Measurements from ENCODE around the gene KANK4.
A peak's percentile ranks its signal among the peaks of the same experiment; 100 is the strongest.

Gene KANK4

DNA sequence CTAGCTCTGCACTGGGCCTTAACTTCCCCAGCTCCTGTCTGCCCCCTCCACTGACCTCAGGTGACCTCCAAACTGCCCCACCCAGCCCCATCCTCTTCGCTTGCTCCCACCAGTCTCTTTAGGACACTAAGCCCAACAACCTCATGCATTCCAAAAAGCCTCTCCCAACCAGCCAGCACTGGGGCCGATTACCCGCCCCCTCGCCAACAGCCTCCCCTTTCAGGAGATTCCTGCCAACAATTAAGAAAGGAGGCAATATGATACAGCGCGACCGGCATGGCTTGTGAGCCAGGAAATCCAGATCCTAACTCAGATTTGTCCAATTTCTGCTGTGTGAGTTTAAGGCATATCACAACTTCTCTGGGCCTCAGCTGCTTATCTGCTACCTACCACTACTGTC lies 14.7 kb downstream of the KANK4 start:
- DNase-seq, result no peak

- DNase-seq, result no peak
Observed at GRCh38 chr1:62301726-62302390, 17.4 kb downstream of the KANK4 start.

GRCh38 chr1:62299426-62300200 lies 19.6 kb downstream of the KANK4 start:
- DNase-seq, result no peak

DNA sequence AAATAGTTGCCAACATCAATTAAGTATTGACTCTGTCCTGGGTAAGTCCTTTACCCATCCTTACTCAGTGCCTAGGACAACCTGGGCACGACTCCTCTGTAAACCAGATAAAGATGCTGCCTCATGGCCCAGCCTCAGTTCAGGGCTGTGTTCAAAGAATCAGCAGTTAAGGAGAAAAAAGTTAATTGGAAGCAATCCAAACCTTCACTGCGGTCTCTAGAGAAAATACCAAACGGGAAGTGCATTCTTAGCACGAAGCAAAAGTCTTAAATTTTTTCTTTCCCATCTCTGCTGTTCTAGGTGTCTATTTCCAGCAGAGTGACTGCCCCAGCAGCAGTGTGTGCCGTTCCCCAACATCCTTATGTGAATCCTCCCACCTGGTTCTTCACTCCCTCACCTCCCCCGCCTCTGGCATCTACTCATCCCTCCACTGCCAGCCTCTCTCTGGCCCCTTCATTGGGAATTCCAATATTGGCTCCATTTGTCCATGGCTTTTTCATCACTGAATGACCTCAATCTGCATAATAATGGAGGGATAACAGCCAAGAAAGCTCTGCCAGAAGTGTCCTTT lies 23.2 kb downstream of the KANK4 start:
- DNase-seq, result peak; percentile 20

GRCh38 chr1:62294261-62294660 lies 25.0 kb downstream of the KANK4 start:
- no peak for DNase-seq

DNA sequence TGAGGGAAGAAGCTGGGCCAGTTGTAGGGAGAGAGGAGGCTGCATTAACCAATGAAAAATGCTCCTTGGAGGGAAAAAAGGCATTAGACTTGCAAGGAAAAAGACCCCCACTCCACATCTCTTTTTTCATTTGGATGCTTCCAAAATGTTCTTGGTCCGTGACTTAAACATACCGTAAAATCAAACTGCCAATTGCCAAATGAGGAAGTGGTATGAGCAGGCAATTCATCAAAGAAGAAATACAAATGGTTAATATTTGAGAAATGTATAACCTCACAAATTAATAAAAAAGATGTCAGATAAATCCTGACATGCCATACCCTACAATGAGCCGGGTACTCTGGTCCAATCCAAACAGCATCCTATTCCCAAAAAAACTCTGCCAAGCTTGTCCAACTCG lies 30.6 kb downstream of the KANK4 start:
- DNase-seq, result no peak

- DNase-seq, result no peak
Observed at GRCh38 chr1:62288224-62288623, 31.0 kb downstream of the KANK4 start.

DNA sequence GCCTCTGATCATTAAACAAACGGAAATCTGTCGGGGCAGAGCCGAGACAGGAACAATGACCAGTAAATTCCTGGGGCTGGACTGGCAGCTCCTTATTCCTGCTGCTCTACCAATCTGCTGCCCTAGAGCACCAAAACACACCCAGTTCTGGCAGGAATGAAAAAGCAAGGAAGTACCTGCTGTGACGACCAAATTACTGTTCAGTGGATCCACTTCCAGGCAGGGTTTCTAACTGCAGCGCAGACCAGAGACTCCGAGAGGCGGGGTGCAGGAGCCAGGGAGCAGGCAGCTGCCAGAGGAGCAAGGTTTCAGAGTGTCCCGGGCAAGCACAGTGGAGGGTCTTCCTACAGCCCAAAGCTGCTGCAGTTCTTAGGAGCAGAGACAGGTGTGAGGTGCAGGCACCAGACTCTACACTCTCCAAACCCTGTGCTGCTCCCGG lies 32.4 kb downstream of the KANK4 start:
- no peak for DNase-seq

DNA sequence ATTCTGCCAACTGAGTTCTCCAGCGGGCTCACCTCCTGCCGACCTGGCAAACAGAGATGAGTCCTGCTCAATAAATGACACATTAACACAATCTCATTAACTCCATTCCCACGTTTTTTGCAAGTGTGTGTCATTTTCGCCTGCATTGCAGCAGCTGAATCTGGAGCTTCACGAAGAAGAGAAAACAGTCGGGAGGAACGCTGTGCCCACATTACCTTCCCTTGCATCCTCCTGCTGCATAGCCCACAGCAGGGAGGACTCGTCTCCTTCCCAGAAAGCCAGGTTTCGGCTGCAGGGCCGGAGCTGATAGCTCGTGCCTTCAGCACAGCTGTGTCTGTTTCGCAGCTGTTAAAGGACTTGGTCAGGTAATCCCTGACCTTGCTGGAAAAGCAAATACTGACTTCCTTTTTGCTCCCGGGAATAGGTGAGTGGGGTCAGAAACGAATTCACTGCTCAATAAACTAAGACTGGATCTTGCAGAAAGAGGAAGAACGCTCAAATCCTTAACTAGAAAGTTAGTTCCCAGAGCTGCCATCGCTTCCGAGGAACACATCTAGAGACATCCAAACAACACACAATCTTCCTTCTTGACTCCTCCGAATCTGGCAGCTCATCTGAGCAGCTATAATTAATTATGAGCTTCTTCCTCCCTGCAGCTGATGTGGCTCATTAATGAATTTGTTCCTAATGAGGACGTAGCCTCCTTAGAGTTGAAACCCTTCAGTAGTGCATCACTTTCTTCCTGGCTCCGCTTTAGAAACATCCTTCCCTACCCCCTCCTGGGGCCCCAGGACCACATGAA lies 33.0 kb downstream of the KANK4 start:
- DNase-seq, result no peak

GRCh38 chr1:62285440-62285839 lies 33.8 kb downstream of the KANK4 start:
- DNase-seq, result no peak

DNA sequence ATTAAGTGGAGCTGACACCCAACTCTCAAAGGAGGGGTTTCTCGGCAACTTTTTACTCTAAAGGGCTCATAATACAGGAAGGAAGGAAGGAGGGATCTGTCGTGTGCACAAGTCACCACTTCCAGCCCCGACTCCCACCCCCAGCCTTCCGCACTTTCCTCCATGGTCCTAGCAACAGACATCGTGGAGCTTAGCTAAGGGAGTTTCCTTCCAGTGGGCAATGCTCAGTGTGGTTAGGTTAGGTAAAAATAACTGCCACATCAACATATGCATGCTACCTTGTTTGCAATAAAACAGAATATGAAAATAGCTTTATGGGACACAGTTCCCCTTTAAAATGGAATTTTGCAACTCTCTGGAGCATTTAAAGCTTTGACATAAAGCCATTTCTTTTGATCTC lies 35.2 kb downstream of the KANK4 start:
- DNase-seq, result no peak

DNA sequence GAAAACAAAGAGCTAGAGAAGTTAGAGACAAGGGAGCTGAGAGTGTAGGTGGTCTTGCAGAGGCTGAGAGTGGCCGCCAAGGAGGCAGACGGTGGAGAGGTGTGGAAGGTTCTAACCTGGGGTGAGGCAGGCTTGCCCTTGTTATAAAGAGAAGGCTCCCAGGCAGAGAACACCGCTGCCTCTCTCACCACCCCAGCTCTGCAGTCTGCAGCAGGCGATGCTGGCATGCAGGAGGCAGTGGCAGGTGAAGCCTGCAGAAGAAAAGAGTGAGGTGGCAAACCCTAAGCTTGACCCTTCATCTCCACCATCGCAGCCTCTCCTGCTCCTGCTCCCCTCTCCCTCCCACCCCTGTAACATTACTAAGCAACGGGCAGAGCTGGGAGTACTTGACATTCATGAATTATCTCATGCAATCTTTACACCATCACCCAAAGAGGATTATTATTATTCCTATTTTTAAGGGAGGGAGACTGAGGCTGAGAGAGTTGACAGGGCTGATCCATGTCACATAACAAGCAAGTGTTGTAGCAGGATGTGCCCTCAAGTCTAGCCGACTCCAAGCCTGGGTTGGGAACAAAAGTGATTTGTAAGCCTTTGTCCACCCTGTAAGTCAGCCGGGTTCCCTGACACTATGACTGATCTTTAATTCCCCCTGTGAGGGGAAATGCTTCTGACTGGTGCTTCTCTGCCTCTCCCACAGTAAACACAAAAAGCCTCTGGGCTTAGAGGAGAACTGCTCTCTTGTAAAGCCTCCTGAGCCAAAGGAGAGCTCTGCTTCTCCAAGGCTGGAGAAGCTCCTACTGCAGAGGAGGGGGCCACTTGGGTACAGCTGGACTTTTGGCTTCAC lies 36.1 kb downstream of the KANK4 start:
- DNase-seq, result no peak

GRCh38 chr1:62281922-62282555 lies 37.2 kb downstream of the KANK4 start:
- no peak for DNase-seq

GRCh38 chr1:62280960-62281465 lies 38.2 kb downstream of the KANK4 start:
- DNase-seq, result no peak

DNA sequence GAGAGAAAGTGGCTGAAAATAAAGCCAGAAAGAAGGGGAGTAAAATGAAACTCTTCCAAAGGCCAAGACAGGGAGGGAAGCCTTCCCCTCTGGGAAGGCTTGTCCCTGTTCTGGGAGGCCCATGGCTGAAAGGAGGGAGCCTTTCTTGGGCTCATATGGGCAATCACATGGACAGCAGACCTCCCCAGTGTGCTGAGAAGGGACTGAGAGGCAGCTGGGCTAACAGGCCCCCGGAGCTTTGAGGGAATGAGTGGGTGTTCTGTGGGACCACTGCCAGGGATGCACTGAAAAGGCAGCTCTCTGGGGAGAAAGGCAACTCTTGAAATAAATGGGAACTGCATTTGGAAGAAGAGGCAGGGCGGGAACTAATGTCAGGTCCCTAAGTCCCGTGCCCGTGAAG lies 39.1 kb downstream of the KANK4 start:
- DNase-seq, result no peak

GRCh38 chr1:62276791-62277190 lies 42.4 kb downstream of the KANK4 start:
- no peak for DNase-seq

- no peak for DNase-seq
Observed at GRCh38 chr1:62274496-62275485, 44.4 kb downstream of the KANK4 start.

DNA sequence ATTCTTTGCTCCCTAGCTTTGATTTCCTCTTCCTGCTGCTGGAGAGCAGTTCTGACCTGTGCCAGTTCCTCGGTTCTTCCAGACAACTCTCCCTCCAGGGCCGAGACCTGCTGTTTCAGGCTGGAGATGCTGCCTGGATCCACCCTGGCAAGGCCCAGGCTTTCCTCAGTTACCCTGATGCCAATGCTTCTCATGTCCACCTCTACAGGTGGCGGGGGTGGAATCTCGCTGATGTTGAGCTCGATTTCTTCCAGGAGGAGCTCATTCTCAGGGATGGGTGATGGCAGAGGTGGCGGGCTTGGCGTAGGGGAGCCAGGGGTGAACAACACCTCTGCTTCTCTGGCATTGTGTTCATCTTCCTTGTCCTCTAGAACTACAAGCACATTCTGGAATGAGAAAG lies 45.3 kb downstream of the KANK4 start:
- DNase-seq, result no peak

GRCh38 chr1:62271948-62272728 lies 47.1 kb downstream of the KANK4 start:
- DNase-seq, result no peak

- DNase-seq, result no peak
Observed at GRCh38 chr1:62271134-62271533, 48.1 kb downstream of the KANK4 start.

All from kidney glomerular epithelial cell (primary cell).